HepG2 (cell line): Measurements from ENCODE around the gene TTC23L. TPM values are rescaled to one million over a fixed set of nuclear protein-coding genes. Genes with fewer than 3 reads are reported as not detected.
A peak's percentile ranks its signal among the peaks of the same experiment; 100 is the strongest.

ENCODE experiments used
- ATAC-seq: fragments of 200-7000 bp; cut with Tn5 transposase; 3 replicates; pipeline ENCODE4 v1.9.1; 2020; ENCODE audit warnings: mild to moderate bottlenecking, moderate library complexity
- BruUV-seq: library from RNA; stranded (reverse); fragments of 400-500 nt; replicated peaks from 2 replicates; lab custom pipeline; 2021; lab: Mats Ljungman, UMichigan
- CTCF ChIA-PET: fragments of 300-600 bp; formaldehyde crosslinking; extraction: SDS; loops from one replicate; lab custom pipeline; 2021; ENCODE audit warnings: low total read pairs, inconsistent platforms, low intra/inter-chr PET ratio; lab: Yijun Ruan, JAX
- POLR2A ChIA-PET: fragments of 350-600 bp; sonication (Branson Sonifier 250); formaldehyde crosslinking; loops from one replicate; lab custom pipeline; 2020; ENCODE audit warnings: antibody characterized with exemption, inconsistent platforms; lab: Yijun Ruan, JAX
- DNase-seq: peaks from one replicate; pipeline ENCODE4 v3.0.0-alpha.2; 2015; ENCODE audit warnings: low spot score
- FAIRE-seq: peaks from 3 replicates; lab custom pipeline; 2011; peaks lifted over from hg19 to GRCh38; lab: Jason Lieb, UNC
- H2AFZ ChIP-seq: one replicate; pipeline ENCODE4 v1.6.1; 2011; ENCODE audit warnings: low read length, inconsistent platforms
- H3K27ac ChIP-seq: fragments of 300-600 bp; 3 replicates; pipeline ENCODE4 v1.8.0; 2011; ENCODE audit warnings: mixed run types, mild to moderate bottlenecking, mixed read lengths, low read length, inconsistent platforms; ENCODE audit not compliant: insufficient read depth; ENCODE audit errors: extremely low read length
- H3K27me3 ChIP-seq, 2 experiments: fragments of 200-600 bp in 1 of 2; 2 replicates in 1 of 2; 3 replicates in 1 of 2; pipeline versions ENCODE4 v1.6.0 to v1.8.0; 2011; ENCODE audit warnings: low read length in 2 of 2, mild to moderate bottlenecking in 2 of 2, moderate library complexity in 2 of 2, inconsistent platforms in 1 of 2; ENCODE audit not compliant: insufficient read depth in 2 of 2, control insufficient read depth in 1 of 2
- H3K36me3 ChIP-seq, 2 experiments: fragments of 200-600 bp in 1 of 2; replicated peaks in 1 of 2; 2 replicates in 1 of 2; 3 replicates in 1 of 2; pipeline versions ENCODE4 v1.5.1 to v1.8.0; 2011; ENCODE audit warnings: low read length in 2 of 2, inconsistent platforms in 1 of 2; ENCODE audit not compliant: insufficient read depth in 2 of 2, control insufficient read depth in 1 of 2
- H3K4me1 ChIP-seq: 2 replicates; pipeline ENCODE4 v1.5.1; 2012; ENCODE audit warnings: low read length, inconsistent platforms; ENCODE audit not compliant: insufficient read depth
- H3K4me2 ChIP-seq: 2 replicates; pipeline ENCODE4 v1.6.0; 2011; ENCODE audit warnings: low read depth, low read length, inconsistent platforms
- H3K4me3 ChIP-seq, 3 experiments: fragments of 200-600 bp in 1 of 3; sonication (generic), shearing (Covaris generic) in 1 of 3; replicated peaks in 1 of 3; 2 replicates each; pipeline ENCODE4 v1.5.1; 2011 to 2016; ENCODE audit warnings: low read length in 3 of 3, inconsistent platforms in 2 of 3, low read depth in 2 of 3, mild to moderate bottlenecking in 2 of 3, control low read depth in 1 of 3, mixed read lengths in 1 of 3; ENCODE audit not compliant: insufficient read depth in 1 of 3
- H3K79me2 ChIP-seq: one replicate; pipeline ENCODE4 v1.6.1; 2011; ENCODE audit warnings: low read length, inconsistent platforms; ENCODE audit not compliant: insufficient read depth
- H3K9ac ChIP-seq: 2 replicates; pipeline ENCODE4 v1.6.0; 2011; ENCODE audit warnings: mild to moderate bottlenecking, low read depth, low read length, inconsistent platforms; ENCODE audit not compliant: insufficient read depth
- H3K9me3 ChIP-seq: 2 replicates; pipeline ENCODE4 v1.5.1; 2012; ENCODE audit warnings: mild to moderate bottlenecking, low read length
- H4K20me1 ChIP-seq: 2 replicates; pipeline ENCODE4 v1.6.0; 2011; ENCODE audit warnings: inconsistent platforms, mild to moderate bottlenecking, low read length, moderate library complexity; ENCODE audit not compliant: insufficient read depth
- CTCF ChIP-seq: sonication (generic); formaldehyde crosslinking; IDR thresholded peaks from 2 replicates; pipeline ENCODE4 v1.5.0; 2020; ENCODE audit warnings: mild to moderate bottlenecking, missing genetic modification reagents, moderate library complexity
- ERF ChIP-seq: IDR thresholded peaks from 2 replicates; pipeline ENCODE4 v1.6.1; 2018; ENCODE audit warnings: missing biosample characterization, missing genetic modification reagents
- HNF4G ChIP-seq, 2 experiments: sonication (generic) in 1 of 2; formaldehyde crosslinking in 1 of 2; IDR thresholded peaks; 2 replicates each; pipeline versions ENCODE4 v1.4.0 to v1.6.1; 2011 to 2020; ENCODE audit warnings: borderline replicate concordance in 2 of 2, low read depth in 2 of 2, mild to moderate bottlenecking in 2 of 2, low read length in 1 of 2, missing genetic modification reagents in 1 of 2, moderate library complexity in 1 of 2
- SRF ChIP-seq: IDR thresholded peaks from 2 replicates; pipeline ENCODE4 v1.6.1; 2011; ENCODE audit warnings: mild to moderate bottlenecking, low read depth, low read length, moderate library complexity
- ZBTB33 ChIP-seq: sonication (generic); formaldehyde crosslinking; IDR thresholded peaks from 2 replicates; pipeline ENCODE4 v1.4.0; 2020; ENCODE audit warnings: missing genetic modification reagents
- ZNF235 ChIP-seq: sonication (generic); formaldehyde crosslinking; IDR thresholded peaks from 2 replicates; pipeline ENCODE4 v1.8.1; 2023; ENCODE audit warnings: mild to moderate bottlenecking, missing genetic modification reagents, borderline replicate concordance
- ZNF460 ChIP-seq: sonication (generic); formaldehyde crosslinking; IDR thresholded peaks from 2 replicates; pipeline ENCODE4 v1.5.1; 2020; ENCODE audit warnings: missing genetic modification reagents, mild to moderate bottlenecking, borderline replicate concordance
- ZNF770 ChIP-seq: sonication (generic); formaldehyde crosslinking; IDR thresholded peaks from 2 replicates; pipeline ENCODE4 v1.5.0; 2020; ENCODE audit warnings: mild to moderate bottlenecking, missing genetic modification reagents
- WGBS: methylation state at CpG from one replicate; pipeline ENCODE4 v1.1.6; 2017; ENCODE audit warnings: low lambda C conversion rate; 5-methylcytosine and 5-hydroxymethylcytosine counted together
- in situ Hi-C: cut with HindIII; loops from 2 replicates; pipeline ENCODE4 v1.10.0; 2017; ENCODE audit warnings: low pct_unique_long_range_greater_than_20kb; ENCODE audit not compliant: extremely low pct_ligation_motif_present
- intact Hi-C: fragments of 100-400 bp; cut with micrococcal nuclease; formaldehyde crosslinking; loops from one replicate; pipeline ENCODE4 v1.10.0; 2022; ENCODE audit not compliant: unreplicated experiment
- polyA plus RNA-seq, 8 experiments: library from polyadenylated mRNA; depleted of rRNA in 3 of 8; stranded (reverse) in 7 of 8; unstranded in 1 of 8; fragments of >200 nt; fragmentation: Illumina TruSeq in 4 of 8; extraction: Trizol in 4 of 8; gene quantifications; 2 replicates each; pipeline versions ENCODE4 v1.2.1 to v1.2.3, GENCODE V29; 2011 to 2016; ENCODE audit warnings: low read depth in 4 of 8, missing spikeins in 1 of 8, mixed read lengths in 1 of 8; ENCODE audit not compliant: insufficient read depth in 1 of 8
- total RNA-seq, 5 experiments: library from RNA; depleted of rRNA; stranded (reverse); fragments of >200 nt; fragmentation: Illumina TruSeq; extraction: Trizol; gene quantifications; 2 replicates each; pipeline ENCODE4 v1.2.3, GENCODE V29; 2016; ENCODE audit warnings: low read depth in 1 of 5

TTC23L gene
- total and polyA plus RNA-seq, 2 of the 13 experiments (the other 11 are each of a cell fraction or from before 2014, with no cell fraction given): 0.37 to 1.4 TPM

GRCh38 chr5:34898258-34898895 is 59.4 kb downstream of the TTC23L start (continued):
- TF ChIP-seq ZNF235 (CRISPR knock-in tag) (no peak), CTCF (CRISPR knock-in tag) (peak; percentile 88), ZNF460 (CRISPR knock-in tag) (no peak), HNF4G (IDR thresholded peaks at IDR 0.05; ENCODE audit: borderline replicate concordance, low read depth, low read length) (no peak), HNF4G (CRISPR knock-in tag; IDR thresholded peaks at IDR 0.05; ENCODE audit: borderline replicate concordance, low read depth) (no peak), ZNF770 (CRISPR knock-in tag) (no peak), ERF (CRISPR knock-in tag) (no peak)

GRCh38 chr5:34899066-34899465 is 60.1 kb downstream of the TTC23L start:
- Histone ChIP-seq H2AFZ (no peak overlapping the region), H3K27ac (no peak overlapping the region), H3K9me3 (no peaks in the 10 kb centered on the region), H3K4me3 (no peak overlapping the region), H3K36me3 (no peaks in the 10 kb centered on the region), H3K79me2 (no peaks in the 10 kb centered on the region), H3K4me1 (no peaks in the 10 kb centered on the region), H3K27me3 (no peaks in the 10 kb centered on the region), H3K9ac (no peak overlapping the region), H3K4me2 (no peak overlapping the region), H4K20me1 (no peaks in the 10 kb centered on the region)
- 88% methylated on average over 2 of the region's 2 CpGs for WGBS
- intact Hi-C loops: loop anchor here (2.0 kb wide), 1 partner anchor 242 kb away; the partner anchor contains the start of gene RAI14
- DNase-seq (no peak), FAIRE-seq (no peak), ATAC-seq (no peak)
- no peak for TF ChIP-seq ZBTB33 (CRISPR knock-in tag)
- no peak for TF ChIP-seq SRF
- ChIA-PET CTCF (interaction anchor here (1.4 to 3.6 kb wide), 4 partner anchors 374 to 424 kb away, joined by 3 to 20 read pairs (median 13); no protein-coding TSS in a partner anchor), POLR2A (no interaction called here)
- in situ Hi-C loops: loop anchor here (5.0 kb wide), 1 partner anchor 412 kb away; no protein-coding TSS in a partner anchor
- no TSS peak for BruUV-seq
